Thymus (tissue), 11 donors: ENCODE results near the gene AHSA1. TPM values are rescaled to one million over a fixed set of nuclear protein-coding genes. Genes with fewer than 3 reads are reported as not detected.

ENCODE experiments used
- DNase-seq, 9 donors: peaks; one replicate each; pipeline ENCODE4 v3.0.0-alpha.2; 2013; ENCODE audit warnings: low spot score in 9 of 9, low read depth in 6 of 9, missing footprints in 1 of 9
- H3K27ac ChIP-seq, 2 donors: one replicate each; pipeline ENCODE4 v1.5.1; 2013; ENCODE audit warnings: control low read depth in 1 of 2, low read depth in 1 of 2, low read length in 1 of 2, mild to moderate bottlenecking in 1 of 2, moderate library complexity in 1 of 2
- H3K27me3 ChIP-seq, 2 donors: one replicate each; pipeline ENCODE4 v1.5.1; 2013; ENCODE audit warnings: low read length in 1 of 2; ENCODE audit not compliant: control insufficient read depth in 2 of 2, insufficient read depth in 1 of 2
- H3K36me3 ChIP-seq, 2 donors: one replicate each; pipeline ENCODE4 v1.5.1; 2013; ENCODE audit warnings: low read length in 1 of 2, mild to moderate bottlenecking in 1 of 2, moderate library complexity in 1 of 2; ENCODE audit not compliant: control insufficient read depth in 2 of 2, insufficient read depth in 2 of 2
- H3K4me1 ChIP-seq, 2 donors: one replicate each; pipeline ENCODE4 v1.5.1; 2013; ENCODE audit warnings: low read length in 2 of 2; ENCODE audit not compliant: control insufficient read depth in 2 of 2, insufficient read depth in 2 of 2
- H3K4me3 ChIP-seq, 2 donors: one replicate each; pipeline ENCODE4 v1.5.1; 2013; ENCODE audit warnings: low read length in 2 of 2, control low read depth in 1 of 2, mild to moderate bottlenecking in 1 of 2
- H3K9me3 ChIP-seq, 2 donors: one replicate each; pipeline ENCODE4 v1.5.1; 2013; ENCODE audit warnings: low read length in 1 of 2, mild to moderate bottlenecking in 1 of 2; ENCODE audit not compliant: control insufficient read depth in 2 of 2, insufficient read depth in 1 of 2
- WGBS: extraction: QIAGEN DNeasy Blood & Tissue Kit; methylation state at CpG from one replicate; pipeline ENCODE4 v1.1.7; 2013; 5-methylcytosine and 5-hydroxymethylcytosine counted together
- polyA plus RNA-seq: library from polyadenylated mRNA; stranded (reverse); fragments of 200-250 nt; gene quantifications from one replicate; pipeline ENCODE4 v1.2.3, GENCODE V29; 2013
- total RNA-seq: library from RNA; stranded (reverse); fragments of 120-200 nt; gene quantifications from one replicate; pipeline ENCODE4 v1.2.4, GENCODE V29; 2013
- donor health status: healthy.

The AHSA1 gene
- total and polyA plus RNA-seq, 2 donors, result 72.6 to 139 TPM

DNA sequence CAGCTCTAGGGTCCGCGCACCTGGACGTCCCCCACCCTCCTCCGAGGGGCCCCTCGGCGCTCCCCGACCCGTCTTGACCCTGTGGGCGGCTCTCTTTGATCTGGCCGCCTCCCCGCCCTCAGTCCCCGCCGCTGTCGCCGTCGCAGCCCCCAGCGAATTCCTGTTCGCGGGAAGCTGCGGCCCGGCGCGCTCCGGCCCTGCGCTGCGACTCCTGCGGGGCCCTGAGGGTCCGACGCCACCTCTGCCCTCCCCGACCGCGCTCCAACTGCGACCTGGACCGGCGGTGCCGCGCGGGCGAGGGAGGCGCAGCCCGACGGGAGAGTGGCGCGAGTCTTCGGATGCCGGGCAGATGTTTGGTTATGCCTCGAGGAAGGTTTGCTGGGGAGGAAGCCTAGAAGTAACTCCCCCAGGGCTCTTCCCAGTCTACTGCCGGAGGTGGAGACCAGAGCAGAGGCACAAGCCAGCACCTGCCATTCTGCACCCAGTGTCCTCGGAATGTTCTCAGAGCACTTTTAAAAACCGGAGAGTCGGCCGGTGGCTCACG lies 41.2 kb downstream of the AHSA1 start:
- Histone ChIP-seq H3K36me3 (no peaks in the 10 kb centered on the region), H3K9me3 (no peaks in the 10 kb centered on the region), H3K4me1 (peaks cover 4 to 10% of the 10 kb centered on the region in 2 donors), H3K27ac (no peak overlapping the region), H3K27me3 (peaks cover 33 to 45% of the 10 kb centered on the region in 2 donors), H3K4me3 (peak overlapping the region in 1 of 2 donors; percentile 53)
- peak in 1 of 9 donors; percentile 8 for DNase-seq
- WGBS, result 5% methylated on average over 53 of the region's 53 CpGs

DNA sequence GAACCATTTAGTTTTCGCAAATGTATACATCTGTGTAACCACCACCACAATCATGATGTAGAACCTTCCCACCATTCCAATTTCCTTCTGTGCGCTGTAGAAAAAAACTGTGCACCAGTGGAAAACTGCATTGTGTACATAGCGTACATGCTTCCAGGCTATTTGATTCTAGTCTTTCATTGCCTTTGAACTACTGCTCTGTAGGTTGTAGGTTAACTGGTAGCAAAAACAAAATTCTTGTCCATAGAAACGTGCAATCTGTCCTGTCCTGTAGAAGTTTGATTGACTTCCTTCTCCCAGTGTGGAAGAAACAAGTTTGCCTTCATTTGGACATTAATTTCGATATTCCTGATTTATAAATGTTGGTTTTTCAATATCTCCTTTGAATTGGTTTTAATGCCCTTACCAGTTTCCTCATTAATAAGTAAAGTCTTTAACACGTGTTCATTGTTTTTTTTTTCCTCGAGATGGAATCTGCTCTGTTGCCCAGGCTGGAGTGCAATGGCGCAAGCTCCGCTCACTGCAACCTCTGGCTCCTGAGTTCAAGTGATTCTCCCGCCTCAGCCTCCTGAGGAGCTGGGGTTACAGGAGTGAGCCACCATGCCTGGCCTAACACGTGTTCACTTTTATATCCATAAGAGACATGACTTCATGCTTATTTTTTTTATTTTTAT lies 44.4 kb downstream of the AHSA1 start:
- no peaks in the 10 kb centered on the region for H3K9me3 ChIP-seq
- H3K4me3 ChIP-seq, result no peak overlapping the region
- no peak for DNase-seq
- peaks cover 30 to 37% of the 10 kb centered on the region in 2 donors for H3K27me3 ChIP-seq
- H3K27ac ChIP-seq, result no peak overlapping the region
- peaks cover 4 to 10% of the 10 kb centered on the region in 2 donors for H3K4me1 ChIP-seq
- H3K36me3 ChIP-seq, result no peaks in the 10 kb centered on the region
- 90% methylated on average over 11 of the region's 11 CpGs for WGBS

DNA sequence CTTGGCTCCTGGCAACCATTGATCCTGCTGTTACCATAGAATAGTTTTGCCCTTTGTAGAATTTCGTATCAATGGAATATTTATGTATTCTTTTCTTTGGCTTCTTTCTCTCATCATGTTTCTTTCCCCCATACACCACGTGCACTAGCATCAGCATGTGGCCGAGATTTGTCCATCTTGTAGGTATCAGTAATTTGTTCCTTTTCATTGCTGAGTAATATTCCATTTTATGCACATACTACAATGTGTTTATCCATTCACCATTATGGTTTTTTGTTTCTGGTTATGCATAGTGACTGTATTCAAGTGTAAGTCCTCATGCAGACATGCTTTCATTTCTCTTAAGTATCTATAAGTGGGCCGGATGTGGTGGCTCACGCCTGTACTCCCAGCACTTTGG lies 45.2 kb downstream of the AHSA1 start:
- 99% methylated on average over 5 of the region's 5 CpGs for WGBS
- no peak overlapping the region for H3K27ac ChIP-seq
- no peaks in the 10 kb centered on the region for H3K36me3 ChIP-seq
- H3K4me3 ChIP-seq, result no peak overlapping the region
- H3K4me1 ChIP-seq, result peaks cover 4 to 6% of the 10 kb centered on the region in 2 donors
- H3K27me3 ChIP-seq, result peaks cover 24 to 29% of the 10 kb centered on the region in 2 donors
- no peak for DNase-seq
- H3K9me3 ChIP-seq, result no peaks in the 10 kb centered on the region

DNA sequence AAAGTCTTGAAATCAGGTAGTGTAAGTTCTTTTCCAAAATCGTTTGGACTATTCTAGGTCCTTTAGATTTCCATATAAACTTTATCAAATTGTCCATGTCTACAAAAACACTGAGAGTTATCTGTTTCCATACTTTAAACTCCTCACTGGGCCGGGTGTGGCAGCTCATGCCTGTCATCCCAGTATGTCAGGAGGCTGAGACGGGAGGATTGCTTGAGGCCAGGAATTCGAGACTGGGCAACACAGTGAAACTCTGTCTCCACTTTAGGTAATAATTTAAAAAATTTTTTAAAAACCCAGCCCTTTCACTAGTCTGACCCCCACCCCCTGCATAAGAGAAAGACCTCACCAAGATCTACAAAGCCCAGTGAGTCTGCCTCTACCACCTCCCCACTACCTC lies 47.1 kb downstream of the AHSA1 start:
- Histone ChIP-seq H3K4me3 (no peak overlapping the region), H3K36me3 (peaks cover 0 to 2% of the 10 kb centered on the region in 2 donors), H3K9me3 (no peaks in the 10 kb centered on the region), H3K4me1 (no peaks in the 10 kb centered on the region), H3K27me3 (peaks cover 5 to 10% of the 10 kb centered on the region in 2 donors), H3K27ac (no peak overlapping the region)
- DNase-seq, result no peak
- WGBS, result 84% methylated on average over 4 of the region's 4 CpGs

DNA sequence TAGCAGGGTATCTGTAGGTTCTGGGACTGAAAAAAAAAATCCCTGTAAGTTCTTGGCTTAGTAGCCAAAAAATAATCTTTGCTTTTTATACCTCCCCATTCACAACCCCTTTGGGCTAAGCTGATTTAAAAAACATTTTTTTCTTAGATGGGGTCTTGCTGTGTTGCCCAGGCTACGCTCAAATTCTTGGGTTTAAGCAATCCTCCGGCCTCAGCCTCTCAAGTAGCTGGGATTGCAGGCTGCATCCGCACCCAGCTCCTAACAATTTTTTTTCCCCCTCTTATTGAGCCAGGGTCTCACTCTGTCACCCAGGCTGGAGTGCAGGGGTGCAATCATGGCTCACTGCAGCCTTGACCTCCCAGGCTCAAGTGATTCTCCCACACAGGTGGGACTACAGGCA lies 49.9 kb downstream of the AHSA1 start:
- Histone ChIP-seq H3K4me3 (no peak overlapping the region), H3K36me3 (peaks cover 8 to 19% of the 10 kb centered on the region in 2 donors), H3K27me3 (no peaks in the 10 kb centered on the region), H3K9me3 (no peaks in the 10 kb centered on the region), H3K4me1 (no peaks in the 10 kb centered on the region), H3K27ac (no peak overlapping the region)
- DNase-seq, result no peak
- 99% methylated on average over 3 of the region's 3 CpGs for WGBS

DNA sequence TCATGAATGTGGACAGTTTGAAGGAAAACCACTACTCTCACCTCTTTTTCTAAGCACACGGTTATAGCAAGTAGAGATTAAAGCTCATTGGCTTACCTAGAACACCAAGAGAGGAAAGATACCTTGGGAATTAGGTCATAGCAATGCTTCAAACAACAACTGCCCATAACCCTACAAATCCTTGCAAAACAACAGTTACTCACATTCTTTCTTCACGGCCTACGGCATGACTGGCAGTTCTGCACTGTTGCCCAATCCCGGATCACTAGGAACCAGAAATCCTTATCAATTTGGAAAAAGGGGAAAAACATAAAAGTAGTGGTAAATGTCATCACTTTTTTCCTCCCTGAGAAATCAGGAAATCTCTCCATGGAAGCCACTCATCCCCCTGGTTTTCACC lies 50.4 kb downstream of the AHSA1 start:
- Histone ChIP-seq H3K36me3 (peaks cover 8 to 19% of the 10 kb centered on the region in 2 donors), H3K4me3 (no peak overlapping the region), H3K27me3 (no peaks in the 10 kb centered on the region), H3K27ac (no peak overlapping the region), H3K4me1 (no peaks in the 10 kb centered on the region), H3K9me3 (no peaks in the 10 kb centered on the region)
- 94% methylated on average over 4 of the region's 4 CpGs for WGBS
- no peak for DNase-seq

DNA sequence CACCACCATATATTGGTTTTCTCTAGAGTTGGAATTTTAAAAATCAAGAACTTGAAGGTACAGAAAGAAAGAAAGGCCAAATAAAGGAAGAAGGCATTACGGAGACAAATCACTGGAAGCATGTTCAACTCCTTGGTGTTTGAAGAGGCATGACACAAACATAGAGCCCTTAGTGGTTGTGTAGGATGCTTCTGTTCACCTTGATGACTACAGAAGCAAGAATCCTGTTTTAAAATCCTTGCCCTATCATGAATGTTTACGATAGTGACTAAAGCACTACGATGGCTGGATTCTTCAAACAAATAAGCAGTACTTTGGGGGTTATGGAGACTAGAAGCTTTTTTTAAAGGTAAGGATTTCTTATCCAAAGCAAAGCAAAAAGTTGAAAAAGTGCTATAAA lies 51.0 kb downstream of the AHSA1 start:
- DNase-seq, result no peak

DNA sequence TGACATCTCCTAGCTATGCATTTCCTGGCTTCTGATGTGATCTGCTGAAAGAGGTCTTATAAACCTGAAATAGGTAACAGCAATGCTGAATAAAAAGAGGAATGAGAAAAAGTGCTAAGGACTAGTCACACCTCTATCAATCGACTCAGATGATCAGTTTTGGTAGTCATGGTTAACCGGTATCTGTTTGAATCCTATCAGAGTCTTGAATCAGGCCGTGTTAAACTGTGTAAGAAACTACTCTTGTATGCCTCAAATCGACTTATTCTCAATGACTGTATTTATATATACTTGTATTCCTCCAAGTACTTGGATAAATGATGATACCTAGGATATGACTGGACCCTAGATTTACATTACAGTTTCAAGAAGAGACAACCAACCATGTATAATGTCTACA lies 51.5 kb downstream of the AHSA1 start:
- Histone ChIP-seq H3K4me3 (no peak overlapping the region), H3K27me3 (no peaks in the 10 kb centered on the region), H3K4me1 (no peaks in the 10 kb centered on the region), H3K9me3 (no peaks in the 10 kb centered on the region), H3K27ac (no peak overlapping the region), H3K36me3 (peaks cover 8 to 21% of the 10 kb centered on the region in 2 donors)
- no peak for DNase-seq
- WGBS, result 98% methylated on average over 4 of the region's 4 CpGs

More for the DNA sequence above, 51.0 kb downstream of the AHSA1 start:
- no peak overlapping the region for H3K4me3 ChIP-seq
- peaks cover 8 to 19% of the 10 kb centered on the region in 2 donors for H3K36me3 ChIP-seq
- H3K27me3 ChIP-seq, result no peaks in the 10 kb centered on the region
- WGBS, result 99% methylated on average over 3 of the region's 3 CpGs
- no peaks in the 10 kb centered on the region for H3K9me3 ChIP-seq
- no peaks in the 10 kb centered on the region for H3K4me1 ChIP-seq
- H3K27ac ChIP-seq, result no peak overlapping the region

DNA sequence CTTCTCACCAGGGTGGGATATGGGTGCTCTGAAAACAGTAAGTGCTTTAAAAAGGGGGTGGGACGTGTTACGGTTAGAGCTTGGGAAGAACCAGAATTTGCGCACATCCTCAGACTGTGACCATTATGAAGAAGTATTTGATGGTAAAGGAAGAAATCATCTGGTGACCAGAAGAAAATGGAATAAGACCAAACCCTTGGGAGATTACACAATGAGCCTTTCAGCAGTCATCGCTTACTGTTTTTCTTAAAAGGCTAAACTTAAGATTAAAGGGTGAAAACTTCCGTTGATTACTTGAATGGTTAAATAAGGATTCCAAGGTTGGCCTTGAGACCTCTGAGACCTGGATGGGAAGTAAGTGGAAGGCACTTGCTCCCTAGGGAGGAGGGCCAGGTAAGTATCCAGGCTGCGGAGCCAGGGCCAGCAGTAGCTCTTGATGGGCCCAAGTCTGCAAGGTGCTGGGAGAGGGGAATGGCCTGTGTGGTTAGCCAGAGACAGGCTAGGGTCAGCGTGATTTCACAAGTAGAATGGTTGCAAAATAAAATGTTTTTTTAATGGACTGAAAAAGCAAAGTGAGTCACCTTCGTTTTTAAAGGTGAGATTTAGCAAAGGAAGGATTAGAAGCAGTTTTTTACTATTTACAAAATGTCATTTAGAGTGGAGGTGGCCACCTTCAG lies 53.7 kb downstream of the AHSA1 start:
- 99% methylated on average over 8 of the region's 8 CpGs for WGBS
- H3K27ac ChIP-seq, result no peak overlapping the region
- H3K9me3 ChIP-seq, result no peaks in the 10 kb centered on the region
- no peaks in the 10 kb centered on the region for H3K27me3 ChIP-seq
- H3K4me1 ChIP-seq, result no peaks in the 10 kb centered on the region
- no peak for DNase-seq
- peaks cover 8 to 24% of the 10 kb centered on the region in 2 donors for H3K36me3 ChIP-seq
- H3K4me3 ChIP-seq, result no peak overlapping the region
